ENCODE results near the gene TNFRSF8. TPM values are rescaled to one million over a fixed set of nuclear protein-coding genes. Genes with fewer than 3 reads are reported as not detected.

Gene TNFRSF8
- total RNA-seq, 1 experiment from 2014 or later = 0.13 TPM

GRCh38 chr1:12179111-12179519 is 116.0 kb downstream of the TNFRSF8 start:
- in situ Hi-C loops (cut with HindIII; ENCODE audit: low pct_unique_long_range_greater_than_20kb, low sequenced_read_pairs) (no loop called here), intact Hi-C loops (cut with micrococcal nuclease; ENCODE audit: unreplicated experiment) (no loop called here)
- Histone ChIP-seq H3K36me3 (ENCODE audit: control insufficient read depth, insufficient read depth, low read length) (no peaks in the 10 kb centered on the region), H3K4me3 (ENCODE audit: low read depth in 2 of 2, low read length in 2 of 2) (no peak overlapping the region), H3K9me3 (ENCODE audit: control insufficient read depth, insufficient read depth, low read depth, low read length) (no peaks in the 10 kb centered on the region), H3K4me1 (ENCODE audit: control insufficient read depth, insufficient read depth, low read length) (peaks cover 6% of the 10 kb centered on the region; the same call in 1 of the 2 replicates), H3K27me3 (ENCODE audit: control insufficient read depth, insufficient read depth, low read length) (no peaks in the 10 kb centered on the region), H3K27ac (ENCODE audit: low read length) (no peak overlapping the region)
- CTCF ChIA-PET = interaction anchor here (1.2 kb wide), 1 partner anchor 55 kb away, joined by 5 read pairs; no protein-coding TSS in a partner anchor
- DNase-seq (ENCODE audit: low read depth, low spot score) (no peak), ATAC-seq (peak; percentile 31; the same call in 1 of the 2 replicates)
- POLR2A ChIA-PET = no interaction called here
- TF ChIP-seq CTCF (IDR thresholded peaks at IDR 0.05) = no peak
- TF ChIP-seq SIN3A (IDR thresholded peaks at IDR 0.05; ENCODE audit: borderline replicate concordance, insufficient read depth, low read depth, low read length) = no peak
- no peak for TF ChIP-seq REST (IDR thresholded peaks at IDR 0.05; ENCODE audit: insufficient read depth in 1 of 2, low read depth in 2 of 2, low read length in 1 of 2)
- no peak for TF ChIP-seq POLR2AphosphoS5 (IDR thresholded peaks at IDR 0.05; ENCODE audit: low read depth, low read length)
- TF ChIP-seq TCF7L2 (IDR thresholded peaks at IDR 0.05; ENCODE audit: low read depth, low read length) = no peak
- no TSS peak for BruUV-seq (replicated peaks)

GRCh38 chr1:12179676-12180075 is 116.6 kb downstream of the TNFRSF8 start:
- Histone ChIP-seq H3K27ac (ENCODE audit: low read length) (no peak overlapping the region), H3K9me3 (ENCODE audit: control insufficient read depth, insufficient read depth, low read depth, low read length) (no peaks in the 10 kb centered on the region), H3K27me3 (ENCODE audit: control insufficient read depth, insufficient read depth, low read length) (no peaks in the 10 kb centered on the region), H3K36me3 (ENCODE audit: control insufficient read depth, insufficient read depth, low read length) (no peaks in the 10 kb centered on the region), H3K4me3 (ENCODE audit: low read depth in 2 of 2, low read length in 2 of 2) (no peak overlapping the region), H3K4me1 (ENCODE audit: control insufficient read depth, insufficient read depth, low read length) (peaks cover 8% of the 10 kb centered on the region; the same call in 1 of the 2 replicates)
- intact Hi-C loops (cut with micrococcal nuclease; ENCODE audit: unreplicated experiment) (no loop called here), in situ Hi-C loops (cut with HindIII; ENCODE audit: low pct_unique_long_range_greater_than_20kb, low sequenced_read_pairs) (no loop called here)
- ATAC-seq = no peak
- ChIA-PET POLR2A (no interaction called here), CTCF (no interaction called here)
- TF ChIP-seq REST (IDR thresholded peaks at IDR 0.05; ENCODE audit: insufficient read depth in 1 of 2, low read depth in 2 of 2, low read length in 1 of 2) (no peak), SIN3A (IDR thresholded peaks at IDR 0.05; ENCODE audit: borderline replicate concordance, insufficient read depth, low read depth, low read length) (no peak), CTCF (IDR thresholded peaks at IDR 0.05) (no peak), POLR2AphosphoS5 (IDR thresholded peaks at IDR 0.05; ENCODE audit: low read depth, low read length) (no peak), TCF7L2 (IDR thresholded peaks at IDR 0.05; ENCODE audit: low read depth, low read length) (no peak)
- no peak for DNase-seq (ENCODE audit: low read depth, low spot score)
- no TSS peak for BruUV-seq (replicated peaks)

All from Panc1 (cell line).